Trophoblast cell (in vitro differentiated cells and primary cell): Measurements from ENCODE around the gene GOSR2.
"Not testable (repeated sequence)": the region's sequence is repeated elsewhere in the genome, so short reads cannot be mapped to it uniquely, and the experiment has no call there.

Experiments
- DNase-seq, 2 donors: peaks; one replicate each; pipeline ENCODE4 v3.0.0-alpha.2; 2016
- H2AFZ ChIP-seq: 2 replicates; pipeline ENCODE4 v1.6.1; 2013; ENCODE audit warnings: low read length, moderate library complexity, mild to moderate bottlenecking; ENCODE audit not compliant: insufficient read depth, poor library complexity
- H2AK5ac ChIP-seq: 2 replicates; pipeline ENCODE4 v1.6.1; 2013; ENCODE audit warnings: mild to moderate bottlenecking, low read length
- H2BK120ac ChIP-seq: 2 replicates; pipeline ENCODE4 v1.6.1; 2013; ENCODE audit warnings: low read length, mild to moderate bottlenecking, moderate library complexity; ENCODE audit not compliant: insufficient read depth, poor library complexity
- H2BK12ac ChIP-seq: 2 replicates; pipeline ENCODE4 v1.6.1; 2013; ENCODE audit warnings: mild to moderate bottlenecking, low read length, moderate library complexity
- H2BK5ac ChIP-seq: 2 replicates; pipeline ENCODE4 v1.6.1; 2013; ENCODE audit warnings: low read length, low read depth, moderate library complexity, mild to moderate bottlenecking; ENCODE audit not compliant: poor library complexity
- H3K14ac ChIP-seq: 2 replicates; pipeline ENCODE4 v1.6.1; 2013; ENCODE audit warnings: mild to moderate bottlenecking, low read length
- H3K18ac ChIP-seq: 2 replicates; pipeline ENCODE4 v1.6.1; 2013; ENCODE audit warnings: mild to moderate bottlenecking, low read length
- H3K23ac ChIP-seq: 2 replicates; pipeline ENCODE4 v1.6.1; 2013; ENCODE audit warnings: low read length
- H3K27ac ChIP-seq: 2 replicates; pipeline ENCODE4 v1.5.1; 2013; ENCODE audit warnings: low read depth, mild to moderate bottlenecking, inconsistent platforms, low read length, moderate library complexity
- H3K27me3 ChIP-seq: 2 replicates; pipeline ENCODE4 v1.6.1; 2013; ENCODE audit warnings: inconsistent platforms, mild to moderate bottlenecking, low read length, moderate library complexity; ENCODE audit not compliant: insufficient read depth
- H3K36me3 ChIP-seq, 2 experiments: 1 replicate in 1 of 2; 2 replicates in 1 of 2; pipeline ENCODE4 v1.6.1; 2013; ENCODE audit warnings: low read length in 2 of 2, mild to moderate bottlenecking in 2 of 2, moderate library complexity in 1 of 2; ENCODE audit not compliant: insufficient read depth in 2 of 2, control insufficient read depth in 1 of 2
- H3K4ac ChIP-seq: 2 replicates; pipeline ENCODE4 v1.6.1; 2013; ENCODE audit warnings: low read depth, mild to moderate bottlenecking, low read length, moderate library complexity
- H3K4me1 ChIP-seq, 2 experiments: 1 replicate in 1 of 2; 2 replicates in 1 of 2; pipeline ENCODE4 v1.6.1; 2013; ENCODE audit warnings: low read length in 2 of 2, mild to moderate bottlenecking in 2 of 2, moderate library complexity in 1 of 2; ENCODE audit not compliant: insufficient read depth in 2 of 2, control insufficient read depth in 1 of 2
- H3K4me2 ChIP-seq: 2 replicates; pipeline ENCODE4 v1.6.1; 2013; ENCODE audit warnings: inconsistent platforms, mild to moderate bottlenecking, low read length, moderate library complexity
- H3K4me3 ChIP-seq: 2 replicates; pipeline ENCODE4 v1.5.1; 2013; ENCODE audit warnings: mild to moderate bottlenecking, low read depth, low read length, inconsistent platforms
- H3K79me1 ChIP-seq: one replicate; pipeline ENCODE4 v1.6.1; 2013; ENCODE audit warnings: low read length
- H3K79me2 ChIP-seq: 2 replicates; pipeline ENCODE4 v1.6.1; 2013; ENCODE audit warnings: low read length, mild to moderate bottlenecking; ENCODE audit not compliant: control insufficient read depth, insufficient read depth, poor library complexity
- H3K9ac ChIP-seq: 2 replicates; pipeline ENCODE4 v1.6.1; 2013; ENCODE audit warnings: mild to moderate bottlenecking, low read length
- H3K9me3 ChIP-seq: 2 replicates; pipeline ENCODE4 v1.6.1; 2013; ENCODE audit warnings: low read depth, mild to moderate bottlenecking, control low read depth, inconsistent platforms, low read length; ENCODE audit not compliant: insufficient read depth
- H4K12ac ChIP-seq: 2 replicates; pipeline ENCODE4 v1.6.1; 2013; ENCODE audit warnings: low read depth, mild to moderate bottlenecking, low read length, moderate library complexity
- H4K8ac ChIP-seq: 2 replicates; pipeline ENCODE4 v1.6.1; 2013; ENCODE audit warnings: low read depth, mild to moderate bottlenecking, low read length, moderate library complexity
- H4K91ac ChIP-seq: one replicate; pipeline ENCODE4 v1.6.1; 2013; ENCODE audit warnings: low read depth, mild to moderate bottlenecking, low read length, moderate library complexity
- WGBS: extraction: QIAGEN DNeasy Blood & Tissue Kit; methylation state at CpG from one replicate; pipeline ENCODE4 v1.1.7; 2013; ENCODE audit warnings: missing lambda C conversion rate; ENCODE audit not compliant: insufficient read length, insufficient coverage; ENCODE audit errors: extremely low coverage; 5-methylcytosine and 5-hydroxymethylcytosine counted together

Gene GOSR2

DNA sequence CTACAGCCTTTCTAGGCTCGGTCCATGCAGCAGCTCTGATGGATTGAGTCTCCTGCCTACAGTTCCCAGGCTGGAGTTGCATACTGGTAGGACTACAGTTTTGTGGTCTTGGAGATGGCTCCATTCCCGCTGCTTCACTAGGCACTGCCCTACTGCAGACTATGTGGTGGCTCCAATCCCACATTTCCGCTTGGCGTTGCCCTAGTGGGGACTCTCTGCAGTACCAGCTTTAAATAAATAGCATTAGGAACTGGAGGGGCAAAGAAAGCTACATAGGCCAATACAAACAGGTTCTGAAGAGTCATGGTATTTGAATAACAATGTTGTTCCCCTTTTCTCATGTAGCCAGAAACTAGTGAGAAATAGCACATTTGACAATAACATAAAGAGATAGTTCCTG, 5.4 kb upstream of the GOSR2 start:
- no CpG with 5 or more reads among the region's 4 CpGs for WGBS
- H3K27me3 ChIP-seq, result no peaks in the 10 kb centered on the region
- no peak overlapping the region for H2AK5ac ChIP-seq

GRCh38 chr17:46921962-46922361, 998 bp upstream of the GOSR2 start:
- not testable (repeated sequence) for H4K12ac ChIP-seq, H3K9me3 ChIP-seq, H2AK5ac ChIP-seq, H3K4me3 ChIP-seq, H3K27me3 ChIP-seq, H2BK12ac ChIP-seq, H3K4ac ChIP-seq, H3K27ac ChIP-seq, H3K4me2 ChIP-seq, H2AFZ ChIP-seq, DNase-seq, H3K36me3 ChIP-seq, H3K14ac ChIP-seq, H3K4me1 ChIP-seq, H2BK120ac ChIP-seq, H3K79me2 ChIP-seq, H4K8ac ChIP-seq, H4K91ac ChIP-seq, H3K9ac ChIP-seq, H3K23ac ChIP-seq, H2BK5ac ChIP-seq, H3K18ac ChIP-seq
- WGBS, result no CpG with 5 or more reads among the region's 4 CpGs
- peaks cover 11% of the 10 kb centered on the region for H3K79me1 ChIP-seq

More for the DNA sequence above, 5.4 kb upstream of the GOSR2 start:
- no peak overlapping the region for H4K91ac ChIP-seq
- no peak overlapping the region for H2BK5ac ChIP-seq
- H3K79me2 ChIP-seq, result peaks cover under 1% of the 10 kb centered on the region
- no peak overlapping the region for H3K4me2 ChIP-seq
- no peak overlapping the region for H3K4ac ChIP-seq
- H2BK12ac ChIP-seq, result no peak overlapping the region
- H3K9ac ChIP-seq, result no peak overlapping the region
- H3K27ac ChIP-seq, result no peak overlapping the region
- H2AFZ ChIP-seq, result no peak overlapping the region
- no peak overlapping the region for H3K4me3 ChIP-seq
- no peaks in the 10 kb centered on the region for H3K36me3 ChIP-seq
- H3K23ac ChIP-seq, result no peak overlapping the region
- no peak for DNase-seq
- no peak overlapping the region for H3K14ac ChIP-seq
- peaks cover under 1% of the 10 kb centered on the region for H3K79me1 ChIP-seq
- H2BK120ac ChIP-seq, result no peak overlapping the region
- no peaks in the 10 kb centered on the region for H3K9me3 ChIP-seq
- no peak overlapping the region for H4K8ac ChIP-seq
- no peaks in the 10 kb centered on the region for H3K4me1 ChIP-seq
- H4K12ac ChIP-seq, result no peak overlapping the region
- no peak overlapping the region for H3K18ac ChIP-seq

GRCh38 chr17:46922487-46922803, 515 bp upstream of the GOSR2 start:
- Histone ChIP-seq H4K12ac (no peak overlapping the region), H3K27me3 (no peaks in the 10 kb centered on the region), H3K4ac (no peak overlapping the region), H3K4me3 (peak overlapping the region; percentile 99), H3K9ac (peak overlapping the region; percentile 70), H2BK5ac (peak overlapping the region; percentile 83), H3K14ac (peak overlapping the region; percentile 58), H3K79me1 (peaks cover 11% of the 10 kb centered on the region), H3K79me2 (peaks cover 8% of the 10 kb centered on the region), H4K8ac (peak overlapping the region; percentile 96), H4K91ac (peak overlapping the region; percentile 81), H3K9me3 (no peaks in the 10 kb centered on the region), H2AK5ac (no peak overlapping the region), H3K18ac (peak overlapping the region; percentile 60), H2AFZ (peak overlapping the region; percentile 41), H3K4me1 (peaks cover 0 to 5% of the 10 kb centered on the region in 2 experiments), H2BK12ac (no peak overlapping the region), H3K36me3 (peaks cover 0 to 2% of the 10 kb centered on the region in 2 experiments), H2BK120ac (peak overlapping the region; percentile 64), H3K4me2 (peak overlapping the region; percentile 77), H3K27ac (peak overlapping the region; percentile 90), H3K23ac (no peak overlapping the region)
- DNase-seq, result no peak
- WGBS, result no CpG with 5 or more reads among the region's 6 CpGs

DNA sequence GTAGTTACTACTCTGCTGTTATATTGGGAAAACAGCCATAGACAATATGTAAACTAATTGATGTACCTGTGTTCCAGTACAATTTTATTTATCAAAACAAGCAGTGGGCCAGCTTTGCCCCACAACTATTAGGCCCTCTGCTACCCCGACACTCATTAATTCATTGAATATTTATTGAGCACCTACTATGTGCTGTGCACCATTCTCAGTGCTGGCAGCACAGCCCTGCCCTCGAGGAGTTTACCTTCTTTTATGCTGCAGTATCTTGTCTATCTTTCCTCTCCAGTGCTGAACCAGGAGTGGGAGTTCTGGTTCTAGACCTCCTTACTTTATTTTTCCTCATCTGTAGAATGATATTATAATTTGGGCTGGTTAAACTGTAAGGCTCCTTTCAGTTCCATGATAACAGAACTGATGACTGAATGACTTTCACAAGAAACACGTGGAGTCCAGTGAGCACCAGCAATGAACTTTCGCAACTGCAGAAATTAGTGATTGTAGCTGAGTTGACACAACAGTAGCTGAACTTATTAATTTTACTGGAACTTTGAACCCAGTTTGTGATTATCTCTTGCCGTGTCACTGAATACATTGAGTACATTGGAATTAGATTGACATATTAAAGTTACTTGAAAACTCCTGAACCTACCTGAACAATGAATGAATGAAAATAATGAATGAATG, 2.4 kb downstream of the GOSR2 start:
- Histone ChIP-seq H2BK5ac (no peak overlapping the region), H2AFZ (no peak overlapping the region), H4K8ac (no peak overlapping the region), H3K4ac (peak overlapping the region; percentile 50), H4K12ac (no peak overlapping the region), H3K23ac (no peak overlapping the region), H3K4me2 (no peak overlapping the region), H3K18ac (no peak overlapping the region), H2BK12ac (no peak overlapping the region), H3K14ac (no peak overlapping the region), H3K9me3 (no peaks in the 10 kb centered on the region), H3K79me2 (peaks cover 19% of the 10 kb centered on the region), H2BK120ac (no peak overlapping the region), H3K4me3 (no peak overlapping the region), H2AK5ac (no peak overlapping the region), H3K27ac (no peak overlapping the region), H3K79me1 (peaks cover 29% of the 10 kb centered on the region), H3K9ac (no peak overlapping the region), H4K91ac (no peak overlapping the region), H3K4me1 (peaks cover 17 to 24% of the 10 kb centered on the region in 2 experiments), H3K36me3 (peaks cover 2 to 4% of the 10 kb centered on the region in 2 experiments), H3K27me3 (no peaks in the 10 kb centered on the region)
- no peak for DNase-seq
- no CpG with 5 or more reads among the region's 5 CpGs for WGBS
